HG03565 (cell line): ENCODE results near the gene POLR1F.
"Not testable (repeated sequence)": the region's sequence is repeated elsewhere in the genome, so short reads cannot be mapped to it uniquely, and the experiment has no call there.

Source experiments
- ATAC-seq: cut with Tn5 transposase; IDR thresholded peaks from one replicate; pipeline ENCODE4 v1.9.1; 2021; ENCODE audit warnings: mild to moderate bottlenecking, moderate library complexity; ENCODE audit not compliant: unreplicated experiment

POLR1F gene

GRCh38 chr7:19708397-19709248, at the start of gene POLR1F:
Gene POLR1F (minus strand): TSS chr7:19709037. CDS start chr7:19709016, 21 bp downstream.
- ATAC-seq, result peak; percentile 99

- peak; percentile 32 for ATAC-seq
Observed at GRCh38 chr7:19754521-19755116, 45.8 kb upstream of the POLR1F start.

- no peak for ATAC-seq
Observed at GRCh38 chr7:19752020-19752419, 43.2 kb upstream of the POLR1F start.

- no peak for ATAC-seq
Observed at GRCh38 chr7:19749658-19750057, 40.8 kb upstream of the POLR1F start.

- ATAC-seq, result no peak
Observed at GRCh38 chr7:19747740-19748339, 39.0 kb upstream of the POLR1F start.

GRCh38 chr7:19744075-19744474, 35.2 kb upstream of the POLR1F start:
- ATAC-seq, result no peak

- no peak for ATAC-seq
Observed at GRCh38 chr7:19728716-19729115, 19.9 kb upstream of the POLR1F start.

- no peak for ATAC-seq
Observed at GRCh38 chr7:19725770-19726169, 16.9 kb upstream of the POLR1F start.

- ATAC-seq, result no peak
Observed at GRCh38 chr7:19715499-19715898, 6.7 kb upstream of the POLR1F start.

GRCh38 chr7:19713676-19714075, 4.8 kb upstream of the POLR1F start:
- ATAC-seq, result peak; percentile 19

- no peak for ATAC-seq
Observed at GRCh38 chr7:19709249-19709578, 377 bp upstream of the POLR1F start.

- ATAC-seq, result no peak
Observed at GRCh38 chr7:19707240-19707639, 1.6 kb downstream of the POLR1F start.

- no peak for ATAC-seq
Observed at GRCh38 chr7:19705663-19706062, 3.2 kb downstream of the POLR1F start.

GRCh38 chr7:19701471-19701870, 7.4 kb downstream of the POLR1F start:
- ATAC-seq, result no peak

- ATAC-seq, result no peak
Observed at GRCh38 chr7:19700936-19701335, 7.9 kb downstream of the POLR1F start.

GRCh38 chr7:19698331-19698730, 10.5 kb downstream of the POLR1F start:
- no peak for ATAC-seq

GRCh38 chr7:19696926-19697325, 11.9 kb downstream of the POLR1F start:
- no peak for ATAC-seq

- no peak for ATAC-seq
Observed at GRCh38 chr7:19692111-19692828, 16.6 kb downstream of the POLR1F start.

GRCh38 chr7:19690736-19691135, 18.1 kb downstream of the POLR1F start:
- no peak for ATAC-seq

GRCh38 chr7:19689130-19689529, 19.7 kb downstream of the POLR1F start:
- not testable (repeated sequence) for ATAC-seq

GRCh38 chr7:19681596-19681995, 27.2 kb downstream of the POLR1F start:
- ATAC-seq, result no peak
